Medulla oblongata (tissue), 1 donor: Measurements from ENCODE around the gene VIPAS39.

ENCODE experiments used
- DNase-seq: peaks from one replicate; pipeline ENCODE4 v3.0.0-alpha.2; 2015; ENCODE audit errors: extremely low spot score

Gene VIPAS39

GRCh38 chr14:77406086-77406485 is 51.3 kb downstream of the VIPAS39 start:
- no peak for DNase-seq

- no peak for DNase-seq
These were observed 53.6 kb downstream of the VIPAS39 start for GRCh38 chr14:77403768-77404167.

- DNase-seq = no peak
These were observed 57.2 kb downstream of the VIPAS39 start for GRCh38 chr14:77400216-77400615.

- DNase-seq = no peak
These were observed 67.2 kb downstream of the VIPAS39 start for GRCh38 chr14:77390188-77390587.

GRCh38 chr14:77378701-77379100 is 78.7 kb downstream of the VIPAS39 start:
- DNase-seq = no peak

- DNase-seq = no peak
These were observed 79.9 kb downstream of the VIPAS39 start for GRCh38 chr14:77377502-77377844.

- DNase-seq = peak; percentile 88
These were observed 80.5 kb downstream of the VIPAS39 start, which contains the start of the genes SAMD15 and TMED8 for GRCh38 chr14:77376771-77377501. Gene SAMD15 (plus strand): TSS chr14:77377379. CDS start chr14:77377419, 40 bp downstream. Gene TMED8 (minus strand): TSS chr14:77377094. CDS start chr14:77377053, 41 bp downstream.
